ENCODE results near the gene FUS. TPM values are rescaled to one million over a fixed set of nuclear protein-coding genes. Genes with fewer than 3 reads are reported as not detected.

The FUS gene
- total and polyA plus RNA-seq, 2 donors (not counting 3 experiments of a cell fraction or from before 2014, with no cell fraction given) = 307 to 569 TPM

DNA sequence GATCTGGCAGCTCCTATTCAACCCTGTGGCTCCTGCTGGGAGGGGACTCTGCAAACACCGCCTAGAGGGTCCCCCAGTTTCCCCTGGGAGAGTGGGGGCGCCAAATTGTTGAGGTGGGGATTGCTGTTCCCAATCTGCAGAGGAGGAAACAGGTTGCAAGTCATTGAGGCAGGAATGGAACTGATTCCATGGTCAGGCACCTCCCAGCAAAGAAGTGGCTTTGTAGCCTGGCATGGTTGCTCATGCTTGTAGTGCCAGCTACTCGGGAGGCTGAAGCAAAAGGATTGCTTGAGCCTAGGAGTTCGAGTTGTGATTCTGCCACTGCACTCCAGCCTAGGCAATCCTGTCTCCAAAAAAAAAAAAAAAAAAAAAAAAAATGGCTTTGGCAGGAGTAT lies 37.2 kb downstream of the FUS start:
- intact Hi-C loops (cut with micrococcal nuclease) = no loop called here
- no peak for DNase-seq (ENCODE audit: low read depth, low spot score)
- no peak for FAIRE-seq
- Histone ChIP-seq H3K4me3 (replicated peaks in 1 of 3; ENCODE audit: insufficient read depth in 1 of 3, low read depth in 1 of 3, low read length in 3 of 3) (no peak overlapping the region), H4K20me1 (replicated peaks; ENCODE audit: control insufficient read depth, extremely low read depth, insufficient read depth, low read length) (no peaks in the 10 kb centered on the region), H3K9me1 (replicated peaks; ENCODE audit: control insufficient read depth, extremely low read depth, insufficient read depth, low read length) (no peaks in the 10 kb centered on the region), H3K79me2 (ENCODE audit: control insufficient read depth, insufficient read depth, low read length) (no peaks in the 10 kb centered on the region), H3K9me3 (replicated peaks; ENCODE audit: control insufficient read depth, insufficient read depth, low read length) (no peaks in the 10 kb centered on the region), H3K4me2 (ENCODE audit: insufficient read depth, low read length) (no peak overlapping the region), H3K4me1 (ENCODE audit: control insufficient read depth, extremely low read depth, insufficient read depth, low read length) (no peaks in the 10 kb centered on the region), H2AFZ (ENCODE audit: low read depth, low read length) (no peak overlapping the region), H3K27ac (ENCODE audit: insufficient read depth, low read depth, low read length) (no peak overlapping the region), H3K9ac (replicated peaks; ENCODE audit: extremely low read depth, insufficient read depth, low read length) (no peak overlapping the region), H3K36me3 (ENCODE audit: control insufficient read depth in 2 of 2, extremely low read depth in 1 of 2, insufficient read depth in 2 of 2, low read length in 2 of 2) (no peaks in the 10 kb centered on the region), H3K27me3 (ENCODE audit: control insufficient read depth in 2 of 2, insufficient read depth in 2 of 2, low read length in 2 of 2) (peaks cover 26 to 34% of the 10 kb centered on the region in 2 experiments)
- BruUV-seq (replicated peaks) = no TSS peak
- ChIA-PET CTCF (interaction anchor here (1.5 kb wide), 1 partner anchor 10 kb away, joined by 5 read pairs; no protein-coding TSS in a partner anchor), POLR2A (interaction anchor here (1.6 kb wide), 1 partner anchor 16 kb away, joined by 5 read pairs; no protein-coding TSS in a partner anchor)
- dilution Hi-C loops (cut with MboI; ENCODE audit: extremely low pct_ligation_motif_present, low sequenced_read_pairs) = no loop called here
- no peak for TF ChIP-seq JUN (IDR thresholded peaks at IDR 0.05; ENCODE audit: borderline replicate concordance, insufficient read depth, insufficient read length, low read depth)
- TF ChIP-seq EZH2 (IDR thresholded peaks at IDR 0.05; ENCODE audit: borderline replicate concordance, low read depth, low read length, severe bottlenecking) = no peak
- no peak for TF ChIP-seq GATA2 (IDR thresholded peaks at IDR 0.05; ENCODE audit: insufficient read depth, insufficient read length, low read depth, low read length)
- TF ChIP-seq FOS (IDR thresholded peaks at IDR 0.05; ENCODE audit: borderline replicate concordance, insufficient read depth, low read length) = no peak
- TF ChIP-seq MYC (IDR thresholded peaks at IDR 0.05; ENCODE audit: low read depth, low read length) = no peak
- TF ChIP-seq MAX (IDR thresholded peaks at IDR 0.05; ENCODE audit: insufficient read depth, insufficient read length) = no peak
- no peak for TF ChIP-seq CTCF (IDR thresholded peaks at IDR 0.05; ENCODE audit: extremely low read depth in 1 of 2, insufficient read depth in 1 of 2, low read depth in 1 of 2, low read length in 2 of 2)
- TF ChIP-seq POLR2AphosphoS5 (IDR thresholded peaks at IDR 0.05; ENCODE audit: insufficient read depth, low read depth, low read length) = no peak
- no peak for TF ChIP-seq POLR2A (IDR thresholded peaks at IDR 0.05; ENCODE audit: low read depth, low read length)
